SK-N-SH treated with all-trans-retinoic acid at 6 μM for 48 hours (cell line): ENCODE data around the gene RGS7.

ENCODE experiments used
- ESRRG ChIP-seq: fragments of 250-450 bp; sonication (Bioruptor Pico); IDR thresholded peaks from 2 replicates; pipeline ENCODE4 v1.6.1; 2021; ENCODE audit warnings: mild to moderate bottlenecking
- ZNF70 ChIP-seq: fragments of 450-650 bp; formaldehyde crosslinking; IDR thresholded peaks from 2 replicates; pipeline ENCODE4 v1.5.0; 2020; ENCODE audit warnings: mild to moderate bottlenecking, moderate library complexity
- TF ChIP-seq, protein P1 (sequence below): fragments of 250-450 bp; sonication (Bioruptor Pico); IDR thresholded peaks from 2 replicates; pipeline ENCODE4 v1.5.1; 2020; ENCODE audit warnings: low read depth, mild to moderate bottlenecking, moderate library complexity

DNA sequence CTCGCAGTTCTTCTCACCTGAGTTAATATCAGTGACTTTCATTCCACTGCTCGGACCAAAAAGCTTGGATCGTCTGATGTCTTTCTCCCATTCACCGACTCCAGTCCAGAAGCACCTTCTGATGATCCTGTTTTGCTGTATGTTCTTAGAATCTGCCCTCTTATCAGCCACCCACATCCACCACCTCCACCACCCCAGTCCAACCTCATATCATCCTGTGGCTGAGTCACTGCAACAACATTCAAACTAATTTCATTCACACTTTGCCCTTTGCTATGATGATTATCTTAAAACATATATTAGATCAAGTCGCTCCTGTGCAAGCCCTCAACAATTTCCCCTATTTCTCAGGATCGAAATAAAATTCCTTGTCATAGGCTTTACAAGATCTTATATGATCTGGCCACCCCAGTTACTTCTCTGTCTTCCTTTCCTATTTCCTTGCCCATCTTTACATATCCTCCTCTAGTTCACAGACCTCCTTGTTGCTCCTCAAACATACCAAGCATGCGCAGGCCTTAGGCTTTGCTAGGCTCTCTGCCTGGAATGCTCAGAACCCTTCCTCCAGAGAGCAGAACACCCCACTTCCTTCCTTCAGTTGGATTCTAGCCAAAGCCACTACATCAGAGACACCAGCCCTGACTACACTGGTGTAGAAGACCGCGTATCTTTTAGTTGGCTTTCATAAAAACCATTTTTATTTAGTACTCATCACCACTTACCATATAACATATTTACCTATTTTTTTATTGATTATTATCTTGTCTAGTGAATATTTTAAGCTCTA lies 409.4 kb downstream of the RGS7 start:
- TF ChIP-seq, protein P1, sequence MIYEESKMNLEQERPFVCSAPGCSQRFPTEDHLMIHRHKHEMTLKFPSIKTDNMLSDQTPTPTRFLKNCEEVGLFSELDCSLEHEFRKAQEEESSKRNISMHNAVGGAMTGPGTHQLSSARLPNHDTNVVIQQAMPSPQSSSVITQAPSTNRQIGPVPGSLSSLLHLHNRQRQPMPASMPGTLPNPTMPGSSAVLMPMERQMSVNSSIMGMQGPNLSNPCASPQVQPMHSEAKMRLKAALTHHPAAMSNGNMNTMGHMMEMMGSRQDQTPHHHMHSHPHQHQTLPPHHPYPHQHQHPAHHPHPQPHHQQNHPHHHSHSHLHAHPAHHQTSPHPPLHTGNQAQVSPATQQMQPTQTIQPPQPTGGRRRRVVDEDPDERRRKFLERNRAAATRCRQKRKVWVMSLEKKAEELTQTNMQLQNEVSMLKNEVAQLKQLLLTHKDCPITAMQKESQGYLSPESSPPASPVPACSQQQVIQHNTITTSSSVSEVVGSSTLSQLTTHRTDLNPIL (CRISPR knock-in tag), result no peak
- no peak for TF ChIP-seq ZNF70 (CRISPR knock-in tag)
- TF ChIP-seq ESRRG, result no peak
